Measurements from ENCODE around the gene SLC6A6.
A peak's percentile ranks its signal among the peaks of the same experiment; 100 is the strongest.

Gene SLC6A6

GRCh38 chr3:14468621-14468981 is 66.2 kb downstream of the SLC6A6 start:
- DNase-seq (ENCODE audit: low read depth) = no peak
- no peak for TF ChIP-seq CTCF (IDR thresholded peaks at IDR 0.05; ENCODE audit: low read depth, low read length, missing control alignments)
- no peak overlapping the region for H3K4me3 ChIP-seq (ENCODE audit: low read depth, low read length)
- in situ Hi-C loops (cut with HindIII; ENCODE audit: low sequenced_read_pairs) = loop anchor here (25.0 kb wide), 1 partner anchor 181 kb away; no protein-coding TSS in a partner anchor

GRCh38 chr3:14470461-14470860 is 68.1 kb downstream of the SLC6A6 start:
- no peak for DNase-seq (ENCODE audit: low read depth)
- H3K4me3 ChIP-seq (ENCODE audit: low read depth, low read length) = no peak overlapping the region
- no peak for TF ChIP-seq CTCF (IDR thresholded peaks at IDR 0.05; ENCODE audit: low read depth, low read length, missing control alignments)
- in situ Hi-C loops (cut with HindIII; ENCODE audit: low sequenced_read_pairs) = loop anchor here (25.0 kb wide), 1 partner anchor 183 kb away; no protein-coding TSS in a partner anchor

- H3K4me3 ChIP-seq (ENCODE audit: low read depth, low read length) = no peak overlapping the region
- in situ Hi-C loops (cut with HindIII; ENCODE audit: low sequenced_read_pairs) = loop anchor here (25.0 kb wide), 1 partner anchor 184 kb away; no protein-coding TSS in a partner anchor
- DNase-seq (ENCODE audit: low read depth) = no peak
- no peak for TF ChIP-seq CTCF (IDR thresholded peaks at IDR 0.05; ENCODE audit: low read depth, low read length, missing control alignments)
These were observed 68.6 kb downstream of the SLC6A6 start for GRCh38 chr3:14471016-14471415.

- no peak overlapping the region for H3K4me3 ChIP-seq (ENCODE audit: low read depth, low read length)
- DNase-seq (ENCODE audit: low read depth) = no peak
- in situ Hi-C loops (cut with HindIII; ENCODE audit: low sequenced_read_pairs) = loop anchor here (25.0 kb wide), 1 partner anchor 184 kb away; no protein-coding TSS in a partner anchor
- no peak for TF ChIP-seq CTCF (IDR thresholded peaks at IDR 0.05; ENCODE audit: low read depth, low read length, missing control alignments)
These were observed 69.3 kb downstream of the SLC6A6 start for GRCh38 chr3:14471690-14472089.

- in situ Hi-C loops (cut with HindIII; ENCODE audit: low sequenced_read_pairs) = loop anchor here (25.0 kb wide), 1 partner anchor 185 kb away; no protein-coding TSS in a partner anchor
- DNase-seq (ENCODE audit: low read depth) = peak; percentile 82
- TF ChIP-seq CTCF (IDR thresholded peaks at IDR 0.05; ENCODE audit: low read depth, low read length, missing control alignments) = no peak
- no peak overlapping the region for H3K4me3 ChIP-seq (ENCODE audit: low read depth, low read length)
These were observed 70.3 kb downstream of the SLC6A6 start for GRCh38 chr3:14472471-14473351.

GRCh38 chr3:14473411-14473891 is 71.0 kb downstream of the SLC6A6 start:
- no peak for TF ChIP-seq CTCF (IDR thresholded peaks at IDR 0.05; ENCODE audit: low read depth, low read length, missing control alignments)
- in situ Hi-C loops (cut with HindIII; ENCODE audit: low sequenced_read_pairs) = loop anchor here (25.0 kb wide), 1 partner anchor 186 kb away; no protein-coding TSS in a partner anchor
- no peak overlapping the region for H3K4me3 ChIP-seq (ENCODE audit: low read depth, low read length)
- DNase-seq (ENCODE audit: low read depth) = no peak

All from astrocyte of the cerebellum (primary cell).